Fibroblast of skin of scalp (primary cell): ENCODE measurements around the gene CD160.
"Not testable (repeated sequence)": the region's sequence is repeated elsewhere in the genome, so short reads cannot be mapped to it uniquely, and the experiment has no call there.

Experiments used
- DNase-seq: peaks from one replicate; pipeline ENCODE4 v3.0.0-alpha.2; 2013

The CD160 gene

DNA sequence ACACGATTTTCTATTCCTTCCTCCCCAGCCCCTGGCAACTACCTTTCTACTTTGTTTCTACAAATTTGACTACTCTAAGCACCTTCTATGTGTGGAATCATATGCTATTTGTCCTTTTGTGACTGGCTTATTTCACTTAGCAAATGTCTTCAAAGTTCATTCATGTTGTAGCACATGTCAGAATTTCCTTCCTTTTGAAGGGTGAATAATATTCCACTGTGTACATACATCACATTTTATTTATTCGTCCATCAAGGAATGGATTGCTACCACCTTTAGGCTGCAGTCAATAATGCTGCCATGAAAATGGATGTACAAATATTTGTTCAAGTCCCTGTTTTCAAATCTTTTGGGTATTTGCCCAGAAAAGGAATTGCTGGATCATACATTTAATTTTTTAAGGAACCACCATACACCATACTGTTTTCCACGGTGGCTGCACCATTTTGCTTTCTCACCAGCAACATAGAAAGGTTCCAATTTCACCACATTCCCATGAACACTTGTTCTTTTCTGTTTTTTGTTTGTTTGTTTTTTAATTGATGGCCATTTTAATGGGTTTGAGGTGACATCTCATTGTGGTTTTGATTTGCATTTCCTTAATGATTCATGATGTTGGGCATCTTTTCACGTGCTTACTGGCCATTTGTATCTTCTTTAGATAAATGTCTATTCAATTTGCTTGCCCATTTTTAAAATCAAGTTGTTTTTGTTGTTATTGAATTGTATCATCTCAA is 8.8 kb upstream of the CD160 start:
- no peak for DNase-seq

DNA sequence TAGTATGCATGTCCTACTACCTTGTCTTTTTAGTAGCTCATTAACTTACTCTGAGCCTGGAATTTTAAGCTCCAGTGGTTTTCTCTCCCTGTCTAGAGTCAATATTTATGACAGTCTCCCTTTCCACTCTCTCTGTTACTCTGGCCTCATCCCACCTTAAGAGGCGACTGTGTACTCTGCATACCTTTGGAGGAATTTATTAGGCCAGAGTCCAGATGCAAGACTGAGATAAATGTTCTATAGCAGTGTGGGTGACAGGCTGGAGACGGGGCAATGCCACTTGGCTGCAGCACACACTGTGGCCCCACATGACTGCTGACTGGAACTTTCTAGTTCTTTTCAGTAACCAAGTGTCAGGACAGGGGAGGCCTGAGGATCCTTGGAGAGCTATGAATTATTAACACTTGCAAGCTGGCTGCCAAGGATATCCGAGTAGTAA is 8.1 kb upstream of the CD160 start:
- no peak for DNase-seq

DNA sequence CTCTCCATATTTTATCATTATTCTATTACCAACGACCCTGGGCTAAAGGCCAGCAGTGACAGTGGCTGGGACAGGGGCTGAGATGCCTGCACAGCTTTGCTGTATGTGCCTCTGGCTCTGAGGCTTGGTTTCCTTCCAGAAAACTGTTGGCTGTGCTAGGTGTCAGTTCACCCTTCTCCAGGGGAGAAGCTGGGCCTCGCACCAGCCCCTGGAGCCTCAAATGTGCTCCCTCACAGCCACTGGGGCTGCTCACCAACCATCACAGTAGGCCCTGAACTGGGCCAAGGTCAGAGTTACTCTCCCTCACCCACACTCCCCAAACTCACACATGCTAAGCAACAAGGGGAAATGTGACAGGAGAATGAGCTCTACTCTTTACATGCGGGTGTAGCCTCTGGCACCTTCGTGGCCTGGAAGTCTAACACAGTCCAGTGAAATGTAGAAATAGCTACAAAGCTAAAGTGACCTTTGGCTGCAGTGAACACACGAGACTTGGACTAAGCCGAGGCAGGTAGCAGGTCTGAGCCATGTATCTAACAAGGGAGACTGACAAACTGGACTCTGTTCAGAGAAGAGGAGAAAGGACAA is 4.7 kb upstream of the CD160 start:
- DNase-seq, result no peak

DNA sequence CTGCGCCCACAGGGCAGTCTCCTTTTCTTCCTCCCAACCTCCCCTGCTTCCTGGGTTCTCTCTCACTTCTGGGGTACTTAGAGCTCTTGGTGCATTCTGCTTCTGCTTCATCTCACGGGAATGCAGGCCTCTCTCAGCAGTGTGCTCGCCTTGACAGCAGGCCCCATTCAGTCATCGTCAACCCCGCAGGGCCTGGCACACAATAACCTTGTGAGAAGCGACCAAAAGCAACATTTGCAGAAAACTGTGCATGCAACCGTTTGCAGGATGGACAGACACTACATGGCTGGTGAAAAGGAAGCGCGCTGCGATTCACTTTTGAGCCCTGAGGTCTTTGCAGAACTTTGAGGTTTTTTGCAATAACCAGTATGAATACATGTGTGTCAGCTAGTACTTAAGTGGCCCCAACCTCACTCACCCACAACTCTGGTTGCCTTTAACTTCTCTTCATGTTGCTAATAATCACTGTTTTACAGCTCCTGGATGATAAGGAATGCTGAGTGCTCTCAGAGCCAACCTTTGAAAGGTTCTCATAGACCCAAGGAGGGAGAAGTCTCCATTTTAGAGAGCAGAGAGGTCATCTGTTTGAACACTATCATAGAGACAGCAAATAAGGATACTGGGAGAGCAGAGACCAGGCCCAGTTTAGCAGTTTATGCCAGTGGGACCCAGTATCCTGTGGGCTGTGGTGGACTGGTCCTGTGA is 2.5 kb upstream of the CD160 start:
- DNase-seq, result no peak

DNA sequence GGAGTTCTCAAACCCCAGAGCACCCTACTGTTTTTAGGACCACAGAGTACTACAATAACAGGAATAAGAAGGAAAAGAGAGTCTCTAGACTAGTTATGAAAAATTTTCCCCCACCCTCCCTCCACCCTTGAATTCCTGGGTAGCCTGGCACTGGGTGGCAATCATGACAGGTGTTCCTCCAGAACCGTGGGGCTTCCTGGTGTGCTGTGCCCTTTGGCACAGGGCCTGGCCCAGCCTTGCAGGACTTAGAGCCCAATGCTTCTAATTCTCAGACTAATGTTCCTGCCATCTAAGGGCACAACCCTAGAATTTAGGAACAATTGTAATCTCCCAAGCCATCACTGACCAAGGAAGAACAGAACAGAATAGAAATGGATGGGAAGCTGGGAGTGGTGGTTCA is 1.5 kb upstream of the CD160 start:
- DNase-seq, result no peak

DNA sequence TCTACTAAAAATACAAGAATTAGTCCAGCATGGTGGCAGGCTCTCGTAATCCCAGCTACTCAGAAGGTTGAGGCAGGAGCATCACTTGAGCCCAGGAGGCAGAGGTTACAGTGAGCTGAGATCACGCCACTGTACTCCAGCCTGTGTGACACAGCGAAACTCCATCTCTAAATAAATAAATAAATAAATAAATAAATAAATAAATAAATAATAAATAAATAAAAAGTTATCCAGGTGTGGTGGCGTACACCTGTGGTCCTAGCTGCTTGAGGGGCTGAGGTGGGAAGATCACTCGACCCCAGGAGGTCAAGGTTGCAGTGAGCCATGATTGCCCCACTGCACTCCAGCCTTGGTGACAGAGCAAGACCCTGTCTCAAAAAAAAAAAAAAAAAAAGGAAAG is 834 bp upstream of the CD160 start:
- not testable (repeated sequence) for DNase-seq

DNA sequence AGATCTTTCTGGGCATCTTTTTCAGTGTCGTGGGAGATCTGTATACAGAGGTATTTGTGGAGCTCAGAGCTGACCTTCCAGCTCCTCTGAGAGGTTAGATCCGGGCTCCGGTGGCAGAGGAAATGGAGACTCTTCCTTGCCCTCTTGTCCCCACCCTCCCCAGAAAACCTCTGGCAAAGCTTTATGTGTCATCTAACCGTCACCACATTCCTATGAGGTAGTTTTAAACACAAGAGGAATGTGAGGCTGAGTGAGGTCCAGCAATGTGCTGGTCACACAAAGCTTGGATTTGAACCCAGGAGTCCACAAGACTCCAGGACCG is 1.2 kb downstream of the CD160 start:
- peak; percentile 84 for DNase-seq

DNA sequence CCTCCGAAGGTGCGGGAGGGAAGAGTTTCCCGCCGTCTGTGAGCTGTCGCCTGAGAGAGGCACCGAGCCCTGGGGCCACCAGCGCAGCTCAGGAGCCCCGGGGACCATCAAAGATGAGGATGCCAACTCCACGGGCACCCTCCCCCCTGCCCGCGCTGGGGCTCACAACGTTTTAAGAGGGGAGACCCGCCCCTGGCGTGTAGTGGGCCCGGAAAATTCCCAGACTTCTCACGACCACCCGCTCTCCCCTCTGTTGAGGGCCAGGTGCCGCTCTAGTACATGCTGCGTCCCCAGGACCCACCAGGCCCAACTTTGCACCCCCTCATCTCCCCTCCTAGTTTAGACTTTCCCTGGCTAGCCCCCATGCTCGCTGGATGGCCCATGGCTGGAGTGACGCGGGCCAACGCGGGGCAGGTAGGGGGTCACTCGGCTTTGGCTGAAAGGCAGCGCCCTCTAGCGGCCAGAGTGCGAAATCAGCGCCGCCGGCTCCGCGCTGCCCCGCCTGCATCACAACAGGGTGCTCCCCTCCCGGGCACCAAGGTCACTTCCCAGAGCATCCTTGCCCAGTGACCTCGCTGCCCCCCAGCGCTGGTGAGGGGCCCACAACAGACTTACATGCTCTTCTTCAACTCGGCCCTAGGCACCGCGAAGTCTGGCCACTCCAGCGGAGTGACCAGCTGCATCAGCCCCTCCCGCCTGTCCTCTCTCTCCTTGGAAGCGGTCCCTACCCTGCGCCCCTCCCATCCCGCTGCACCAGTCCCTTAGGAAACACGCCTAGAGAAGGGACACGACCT is 1.8 kb downstream of the CD160 start:
- DNase-seq, result peak; percentile 61

DNA sequence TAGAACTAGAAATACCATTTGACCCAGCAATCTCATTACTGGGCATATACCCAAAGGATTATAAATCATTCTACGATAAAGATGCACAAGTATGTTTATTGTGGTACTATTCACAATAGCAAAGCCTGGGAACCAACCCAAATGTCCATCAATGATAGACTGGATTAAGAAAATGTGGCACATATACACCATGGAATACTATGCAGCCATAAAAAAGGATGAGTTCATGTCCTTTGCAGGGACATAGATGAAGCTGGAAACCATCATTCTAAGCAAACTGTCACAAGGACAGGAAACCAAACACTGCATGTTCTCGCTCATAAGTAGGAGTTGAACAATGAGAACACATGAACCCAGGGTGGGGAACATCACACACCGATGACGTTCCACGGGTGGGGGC is 6.9 kb downstream of the CD160 start:
- DNase-seq, result not testable (repeated sequence)

DNA sequence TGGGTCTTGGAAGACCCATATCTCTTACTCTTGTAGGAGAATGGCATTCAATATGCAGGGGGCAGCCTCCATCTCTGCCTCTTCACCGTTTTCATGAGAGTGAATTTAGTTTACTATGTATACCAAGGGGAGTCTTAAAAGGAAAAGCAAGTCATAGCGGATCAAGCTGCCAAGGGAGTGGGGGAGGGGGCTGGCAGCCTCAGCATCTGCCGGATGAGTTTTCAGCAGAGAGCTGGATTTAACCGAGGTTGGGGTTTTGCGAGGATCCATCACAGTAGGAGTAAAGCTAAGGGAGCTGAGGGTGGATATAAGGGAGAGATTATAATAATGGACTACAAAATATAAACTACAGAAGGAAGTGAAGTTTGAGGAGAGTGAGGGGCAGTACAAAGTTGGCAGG is 9.9 kb downstream of the CD160 start:
- peak; percentile 42 for DNase-seq

DNA sequence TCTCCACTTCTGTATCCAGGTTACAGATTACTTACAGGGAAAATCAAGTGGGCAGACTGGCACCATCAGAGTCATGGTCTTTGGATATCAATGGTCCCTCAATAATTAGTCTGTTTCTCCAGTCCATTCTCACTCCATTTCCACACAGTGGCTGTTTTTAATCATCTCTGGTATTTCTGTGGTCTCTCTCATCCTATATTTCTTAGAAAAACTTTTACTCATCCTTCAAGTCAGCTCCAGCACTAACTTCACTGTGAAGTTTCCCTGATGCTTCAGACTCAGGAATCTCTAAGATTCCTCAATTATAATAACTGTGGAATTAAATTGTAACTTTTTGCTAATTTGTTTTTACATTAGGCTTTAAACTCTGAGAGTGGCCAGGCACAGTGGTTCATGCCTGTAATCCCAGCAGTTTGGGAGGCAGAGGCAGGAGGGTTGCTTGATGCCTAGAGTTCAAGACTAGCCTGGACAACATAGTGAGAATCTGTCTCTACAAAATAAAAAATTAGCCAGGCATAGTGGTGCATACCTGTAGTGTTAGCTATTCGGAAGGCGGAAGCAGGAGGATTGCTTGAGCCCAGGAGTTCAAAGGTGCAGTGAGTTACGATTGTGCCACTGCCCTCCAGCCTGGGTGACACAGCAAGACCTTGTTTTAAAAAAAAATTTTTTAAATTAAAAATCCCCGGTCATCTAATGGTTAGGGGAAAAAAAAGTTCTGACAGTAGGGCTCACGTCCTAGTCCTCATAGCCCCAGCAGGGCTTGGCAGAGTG is 10.6 kb downstream of the CD160 start:
- DNase-seq, result peak; percentile 78

DNA sequence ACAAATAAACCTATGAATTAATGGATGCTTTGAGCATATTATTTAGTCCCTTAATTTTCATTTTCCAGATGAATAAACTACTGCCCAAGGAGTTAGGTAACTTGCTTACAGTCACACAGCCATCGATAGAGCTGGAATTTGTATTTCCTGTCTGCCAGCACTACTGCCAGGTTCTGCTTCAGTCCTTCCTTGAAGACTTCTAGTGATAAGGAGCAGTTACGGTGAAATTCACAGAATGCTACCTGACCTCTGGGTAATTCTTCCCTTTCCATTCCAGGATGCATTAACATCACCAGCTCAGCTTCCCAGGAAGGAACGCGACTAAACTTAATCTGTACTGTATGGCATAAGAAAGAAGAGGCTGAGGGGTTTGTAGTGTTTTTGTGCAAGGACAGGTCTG is 11.2 kb downstream of the CD160 start:
- DNase-seq, result no peak

DNA sequence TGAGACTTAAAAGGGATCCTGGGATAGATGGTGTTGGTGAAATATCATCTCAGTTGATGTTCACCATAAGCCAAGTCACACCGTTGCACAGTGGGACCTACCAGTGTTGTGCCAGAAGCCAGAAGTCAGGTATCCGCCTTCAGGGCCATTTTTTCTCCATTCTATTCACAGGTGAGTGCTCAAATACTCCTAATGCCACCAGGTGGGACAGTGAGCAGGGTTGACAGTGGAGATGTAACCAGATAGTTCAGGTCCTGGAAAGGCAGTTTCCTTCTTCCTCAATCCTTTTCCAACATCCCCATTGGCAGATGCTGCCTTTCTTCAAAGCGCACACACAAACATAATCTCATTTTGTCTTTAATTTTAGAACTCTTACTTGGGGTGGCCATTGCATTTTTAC is 11.6 kb downstream of the CD160 start:
- DNase-seq, result no peak

DNA sequence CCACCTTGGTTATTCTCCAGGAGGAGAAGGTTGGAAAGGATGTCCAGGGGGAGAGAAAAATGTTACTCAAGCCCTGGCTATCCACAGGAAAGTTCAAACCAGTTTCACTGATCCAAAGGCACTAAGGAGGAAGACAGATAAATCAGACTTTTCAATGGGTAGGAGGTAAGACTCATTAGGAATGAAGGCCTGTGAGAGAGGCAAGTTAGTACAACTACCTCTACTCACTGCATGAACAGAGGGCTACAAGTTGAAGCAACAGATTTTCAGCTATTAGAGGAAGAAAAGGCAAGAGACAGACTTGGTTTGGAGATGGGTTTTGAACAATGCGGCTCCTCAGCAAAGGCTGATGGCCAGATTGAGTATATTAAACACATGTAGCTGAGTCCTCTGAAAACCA is 16.9 kb downstream of the CD160 start:
- no peak for DNase-seq

DNA sequence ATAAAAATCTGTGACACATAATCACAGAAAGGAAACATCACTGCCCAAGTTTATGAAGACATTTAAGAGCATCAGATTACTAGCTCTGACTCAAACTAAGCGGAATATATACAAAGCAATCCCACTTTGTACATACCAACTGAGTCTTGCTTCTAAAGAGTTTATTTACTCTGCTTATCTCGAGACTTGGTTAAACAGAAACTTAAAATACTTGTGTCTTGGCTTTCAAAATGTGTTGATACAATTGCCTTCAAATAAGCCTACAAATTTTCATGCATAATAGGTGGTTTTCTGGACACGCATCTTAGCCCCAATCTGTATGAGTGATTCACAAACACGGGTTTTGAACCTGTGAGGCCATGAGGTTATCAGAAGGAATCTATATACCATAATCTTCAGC is 21.0 kb downstream of the CD160 start:
- peak; percentile 16 for DNase-seq

DNA sequence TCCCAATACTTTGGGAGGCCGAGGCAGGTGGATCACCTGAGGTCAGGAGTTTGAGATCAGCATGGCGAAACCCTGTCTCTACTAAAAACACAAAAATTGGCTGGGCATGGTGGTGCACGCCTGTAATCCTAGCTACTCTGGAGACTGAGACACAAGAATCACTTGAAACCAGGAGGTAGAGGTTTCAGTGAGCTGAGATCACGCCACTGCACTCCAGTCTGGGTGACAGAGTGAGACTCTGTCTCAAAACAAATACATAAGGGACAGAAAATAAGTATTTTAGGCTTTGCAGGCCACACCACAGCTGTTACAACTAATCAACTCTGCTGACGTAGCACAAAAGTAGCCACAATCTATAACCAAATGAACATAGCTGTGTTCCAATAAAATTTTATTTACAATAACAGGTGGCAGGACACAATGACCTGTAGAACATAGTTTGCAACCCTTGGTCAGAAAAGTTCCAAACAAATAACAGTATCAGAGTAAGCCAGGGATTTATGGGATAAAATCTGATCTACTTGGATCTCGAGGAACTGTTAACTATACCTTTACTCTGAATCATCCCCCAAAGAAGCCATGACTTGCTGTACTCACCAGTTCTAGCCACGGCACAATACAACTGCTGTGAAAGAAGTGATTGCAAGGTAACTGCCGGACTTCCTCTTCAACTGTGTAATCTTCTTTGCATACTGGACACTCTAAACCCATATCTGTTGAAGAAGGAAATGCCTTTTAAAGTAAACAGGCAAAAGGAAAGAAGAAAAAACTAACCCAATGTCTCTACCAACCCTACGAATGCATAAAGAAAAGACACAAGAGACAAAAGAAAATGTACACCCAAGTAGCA is 28.3 kb downstream of the CD160 start:
- DNase-seq, result no peak

DNA sequence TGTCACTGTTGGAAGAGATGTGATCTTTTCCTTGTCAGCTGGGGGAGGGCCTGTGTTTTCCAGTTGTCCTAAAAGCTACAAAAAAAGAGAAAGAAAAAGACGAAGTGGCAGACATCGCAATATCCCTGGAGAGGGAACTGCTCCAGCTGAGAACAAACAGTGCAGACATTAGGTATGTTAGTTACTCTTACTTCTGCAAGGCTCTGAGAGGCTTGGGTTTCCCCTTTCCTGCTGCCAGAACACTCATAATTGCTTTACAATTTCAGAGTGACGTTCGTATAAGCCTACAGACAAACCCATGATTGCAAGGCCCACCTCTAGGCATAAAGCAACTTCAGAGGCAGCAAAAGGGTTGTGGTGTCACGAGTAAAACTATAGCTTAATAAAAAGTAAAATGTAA is 31.1 kb downstream of the CD160 start:
- no peak for DNase-seq

DNA sequence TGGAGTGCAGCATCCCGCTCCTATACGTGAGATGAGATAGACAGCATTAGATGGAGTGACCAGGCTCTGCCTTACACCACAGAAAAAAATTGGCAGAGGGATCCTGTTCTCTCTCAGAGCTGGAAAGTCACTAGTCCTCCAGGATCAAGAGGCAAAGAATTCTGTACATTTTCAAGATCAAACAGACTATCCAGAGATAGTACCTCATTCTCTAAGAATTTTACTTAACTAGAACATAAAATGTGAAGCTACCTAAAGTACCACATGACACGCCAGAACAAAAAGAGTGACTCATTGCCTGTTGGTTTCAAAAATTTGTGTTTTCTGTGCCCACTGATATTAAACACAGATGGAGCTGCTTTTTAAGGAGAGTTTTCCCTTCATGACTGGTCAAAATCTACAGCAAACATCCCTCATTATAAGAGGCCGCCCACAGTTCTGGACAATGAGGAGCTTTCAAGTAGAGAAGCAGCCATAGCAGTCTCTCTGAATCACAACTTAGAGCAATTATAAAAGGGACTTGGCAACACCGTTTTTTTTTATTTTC is 32.3 kb downstream of the CD160 start:
- DNase-seq, result peak; percentile 94

DNA sequence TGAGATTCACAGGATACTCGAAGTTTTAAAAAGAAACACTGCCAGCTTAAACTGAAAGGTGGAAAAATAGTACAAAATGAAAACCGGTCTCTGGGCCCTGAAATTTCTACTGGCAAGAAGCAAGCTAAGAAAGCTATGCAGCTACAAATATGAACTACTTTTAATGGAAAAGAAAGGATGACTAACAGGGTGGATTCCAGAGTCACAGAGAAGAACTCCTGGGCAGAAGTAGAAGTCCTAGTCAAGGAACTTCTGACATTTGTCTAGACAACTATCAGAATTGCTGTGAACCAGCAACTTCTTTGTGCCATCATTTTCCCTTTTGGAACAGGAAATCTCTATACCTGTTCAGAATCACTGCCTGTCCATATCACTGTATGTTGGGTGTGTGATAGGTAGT is 38.1 kb downstream of the CD160 start:
- DNase-seq, result peak; percentile 16

DNA sequence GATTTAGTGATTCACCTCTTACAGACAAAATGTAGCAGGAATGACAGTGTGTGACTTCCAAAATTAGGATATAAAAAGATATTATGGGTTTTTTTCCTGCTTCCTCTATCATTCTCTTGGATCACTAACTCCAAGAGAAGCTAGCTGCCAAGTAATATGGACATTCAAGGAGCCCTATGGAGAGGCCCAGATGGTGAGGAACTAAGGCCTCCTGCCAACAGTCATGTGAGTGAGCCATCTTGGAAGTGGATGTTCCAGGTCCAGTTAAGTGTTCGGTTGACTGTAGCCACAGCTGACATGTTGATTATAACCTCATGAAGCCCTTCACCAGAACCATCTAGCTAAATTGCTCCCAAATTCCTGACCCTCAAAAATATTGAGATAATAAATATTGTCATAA is 38.8 kb downstream of the CD160 start:
- DNase-seq, result no peak

DNA sequence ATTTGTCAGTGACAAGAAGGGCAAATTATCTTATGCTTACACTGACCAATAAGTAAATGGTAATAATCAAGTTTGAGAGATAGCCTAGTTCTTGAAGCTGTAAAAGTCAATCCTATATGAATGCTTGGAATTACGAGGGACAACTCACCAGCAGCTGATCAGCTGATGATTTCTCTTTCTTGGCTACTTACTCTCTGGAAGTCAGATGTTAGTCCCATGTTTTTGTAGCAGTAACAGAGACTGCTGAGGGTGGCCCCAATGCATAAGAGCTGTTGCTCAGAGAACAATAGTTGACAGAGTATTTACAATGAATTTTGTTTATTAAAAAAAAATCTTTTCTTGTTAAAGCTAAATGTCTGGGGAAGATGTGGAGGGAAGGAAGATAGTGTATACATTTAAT is 39.3 kb downstream of the CD160 start:
- no peak for DNase-seq
